OCI-LY3 (cell line): ENCODE results near the gene OR9A4.

Source experiments
- CTCF ChIP-seq: fragments of 200-600, 300-600 bp; sonication (generic); IDR thresholded peaks from 2 replicates; pipeline ENCODE4 v1.5.1; 2014; ENCODE audit warnings: antibody characterized with exemption, low read length, low read depth
- EZH2phosphoT487 ChIP-seq: fragments of 200-600 bp; shearing (Covaris generic); IDR thresholded peaks from 2 replicates; pipeline ENCODE4 v1.6.1; 2018; ENCODE audit warnings: antibody characterized with exemption, mixed run types, low read depth

GRCh38 chr7:141950806-141951205 is 34.6 kb downstream of the OR9A4 start:
- no peak for TF ChIP-seq CTCF
- no peak for TF ChIP-seq EZH2phosphoT487
